PC-9 (cell line): ENCODE results near the gene SPSB4. TPM values are rescaled to one million over a fixed set of nuclear protein-coding genes. Genes with fewer than 3 reads are reported as not detected.

Source experiments
- BruUV-seq: library from RNA; stranded (reverse); fragments of 400-500 nt; replicated peaks from 2 replicates; lab custom pipeline; 2021; lab: Mats Ljungman, UMichigan
- CTCF ChIA-PET: fragments of 300-600 bp; sonication (Branson Sonifier 250); formaldehyde crosslinking; loops from one replicate; lab custom pipeline; 2022; ENCODE audit warnings: antibody characterized with exemption; lab: Charles Lee
- POLR2A ChIA-PET: fragments of 300-600 bp; sonication (Branson Sonifier 250); formaldehyde crosslinking; loops from one replicate; lab custom pipeline; 2022; ENCODE audit warnings: antibody characterized with exemption; ENCODE audit not compliant: unreplicated experiment; lab: Charles Lee
- DNase-seq, 2 experiments: peaks; one replicate each; pipeline versions ENCODE4 v3.0.0 to v3.0.0-alpha.2; 2015 to 2022; ENCODE audit warnings: mixed read lengths in 1 of 2
- H2AFZ ChIP-seq: fragments of 200-600 bp; sonication (generic); 2 replicates; pipeline ENCODE4 v1.8.1; 2017; ENCODE audit warnings: antibody characterized with exemption
- H3F3A ChIP-seq: fragments of 200-600 bp; sonication (generic); 2 replicates; pipeline ENCODE4 v1.8.1; 2017; ENCODE audit warnings: antibody characterized with exemption, mild to moderate bottlenecking, low read depth; ENCODE audit not compliant: insufficient read depth
- H3K27ac ChIP-seq: fragments of 200-600 bp; sonication (generic); 2 replicates; pipeline ENCODE4 v1.6.1; 2016; ENCODE audit warnings: mixed run types
- H3K27me3 ChIP-seq: fragments of 200-600 bp; sonication (generic); 2 replicates; pipeline ENCODE4 v1.6.1; 2016; ENCODE audit warnings: low read depth, mixed run types; ENCODE audit not compliant: insufficient read depth
- H3K36me3 ChIP-seq: fragments of 200-600 bp; sonication (generic); 2 replicates; pipeline ENCODE4 v1.6.1; 2016; ENCODE audit warnings: low read depth, mixed run types
- H3K4me1 ChIP-seq: fragments of 200-600 bp; sonication (generic); replicated peaks from 2 replicates; pipeline ENCODE4 v1.6.1; 2016; ENCODE audit warnings: mixed run types; ENCODE audit not compliant: insufficient read depth
- H3K4me2 ChIP-seq: fragments of 200-600 bp; sonication (generic); 2 replicates; pipeline ENCODE4 v1.6.1; 2017; ENCODE audit warnings: mixed run types
- H3K4me3 ChIP-seq: fragments of 200-600 bp; sonication (generic); 2 replicates; pipeline ENCODE4 v1.6.1; 2016; ENCODE audit warnings: mixed run types
- H3K79me2 ChIP-seq: fragments of 200-600 bp; sonication (generic); 2 replicates; pipeline ENCODE4 v1.6.1; 2017; ENCODE audit warnings: low read depth, mixed run types
- H3K9me2 ChIP-seq: fragments of 200-600 bp; sonication (generic); 2 replicates; pipeline ENCODE4 v1.8.1; 2017; ENCODE audit warnings: mild to moderate bottlenecking; ENCODE audit not compliant: insufficient read depth
- H3K9me3 ChIP-seq: fragments of 200-600 bp; sonication (generic); 2 replicates; pipeline ENCODE4 v1.8.1; 2016; ENCODE audit warnings: low read depth; ENCODE audit not compliant: insufficient read depth
- H4K20me1 ChIP-seq: fragments of 200-600 bp; sonication (generic); 2 replicates; pipeline ENCODE4 v1.8.1; 2017; ENCODE audit not compliant: insufficient read depth
- CTCF ChIP-seq: fragments of 200-600 bp; sonication (generic); conservative IDR thresholded peaks from 2 replicates; pipeline ENCODE4 v1.6.1; 2017; ENCODE audit warnings: mixed run types, antibody characterized with exemption, mild to moderate bottlenecking, moderate library complexity
- EZH2 ChIP-seq: fragments of 200-600 bp; sonication (generic); IDR thresholded peaks from 2 replicates; pipeline ENCODE4 v1.8.0; 2017; ENCODE audit warnings: antibody characterized with exemption, low read depth
- intact Hi-C: fragments of 100-400 bp; cut with micrococcal nuclease; formaldehyde crosslinking; loops from one replicate; pipeline ENCODE4 v1.10.0; 2022; ENCODE audit not compliant: unreplicated experiment
- total RNA-seq: library from RNA; stranded (reverse); gene quantifications from 2 replicates; pipeline ENCODE4 v1.2.3, GENCODE V29; 2021

Gene SPSB4
- total RNA-seq, 1 experiment from 2014 or later: not detected

- Histone ChIP-seq H3K4me1 (no peaks in the 10 kb centered on the region), H3K9me2 (no peaks in the 10 kb centered on the region), H3K36me3 (no peaks in the 10 kb centered on the region), H3K27me3 (0 out of 2 replicates have a peak, but pooled peaks cover 16% of the 10 kb centered on the region), H2AFZ (no peak overlapping the region), H3K79me2 (no peaks in the 10 kb centered on the region), H4K20me1 (0 out of 2 replicates have a peak, but pooled peaks cover 3% of the 10 kb centered on the region), H3F3A (no peaks in the 10 kb centered on the region), H3K4me3 (no peak overlapping the region), H3K9me3 (no peaks in the 10 kb centered on the region), H3K27ac (no peak overlapping the region), H3K4me2 (no peak overlapping the region)
- TF ChIP-seq EZH2 (no peak), CTCF (no peak)
- DNase-seq: no peak
- POLR2A ChIA-PET: no interaction called here
- BruUV-seq: no TSS peak
- CTCF ChIA-PET: no interaction called here
- intact Hi-C loops: no loop called here
Measured at GRCh38 chr3:141073580-141073979, 22.4 kb downstream of the SPSB4 start.

GRCh38 chr3:141074529-141074928 is 23.4 kb downstream of the SPSB4 start:
- Histone ChIP-seq H2AFZ (no peak overlapping the region), H3K9me2 (no peaks in the 10 kb centered on the region), H3K9me3 (no peaks in the 10 kb centered on the region), H3F3A (no peaks in the 10 kb centered on the region), H3K4me2 (no peak overlapping the region), H3K4me3 (no peak overlapping the region), H3K4me1 (no peaks in the 10 kb centered on the region), H4K20me1 (0 out of 2 replicates have a peak, but pooled peaks cover 3% of the 10 kb centered on the region), H3K27ac (no peak overlapping the region), H3K36me3 (no peaks in the 10 kb centered on the region), H3K79me2 (no peaks in the 10 kb centered on the region), H3K27me3 (0 out of 2 replicates have a peak, but pooled peaks cover 16% of the 10 kb centered on the region)
- TF ChIP-seq EZH2: no peak
- no peak for TF ChIP-seq CTCF
- BruUV-seq: no TSS peak
- no peak for DNase-seq
- intact Hi-C loops: no loop called here
- ChIA-PET POLR2A (no interaction called here), CTCF (no interaction called here)

GRCh38 chr3:141076036-141076773 is 25.1 kb downstream of the SPSB4 start:
- CTCF ChIA-PET: no interaction called here
- H3K4me2 ChIP-seq: no peak overlapping the region
- no peak overlapping the region for H2AFZ ChIP-seq

More at GRCh38 chr3:141076036-141076773, 25.1 kb downstream of the SPSB4 start:
- DNase-seq: no peak
- Histone ChIP-seq H3K4me3 (no peak overlapping the region), H3K79me2 (no peaks in the 10 kb centered on the region), H3K27ac (no peak overlapping the region), H3K9me2 (no peaks in the 10 kb centered on the region), H3K9me3 (no peaks in the 10 kb centered on the region), H3K36me3 (no peaks in the 10 kb centered on the region), H3K4me1 (no peaks in the 10 kb centered on the region), H3F3A (no peaks in the 10 kb centered on the region), H3K27me3 (0 out of 2 replicates have a peak, but pooled peaks cover 21% of the 10 kb centered on the region), H4K20me1 (0 out of 2 replicates have a peak, but pooled peaks cover 3% of the 10 kb centered on the region)
- intact Hi-C loops: no loop called here
- no TSS peak for BruUV-seq
- POLR2A ChIA-PET: no interaction called here
- no peak for TF ChIP-seq EZH2
- no peak for TF ChIP-seq CTCF
